Keratinocyte (primary cell): ENCODE data around the gene FAU. TPM values are rescaled to one million over a fixed set of nuclear protein-coding genes. Genes with fewer than 3 reads are reported as not detected.

Experiments used
- DNase-seq: peaks from one replicate; pipeline ENCODE4 v3.0.0-alpha.2; 2011; ENCODE audit warnings: low read depth, missing footprints, low spot score
- FAIRE-seq: peaks from 2 replicates; lab custom pipeline; 2011; peaks lifted over from hg19 to GRCh38; lab: Jason Lieb, UNC
- H2AFZ ChIP-seq: 2 replicates; pipeline ENCODE4 v1.6.0; 2012; ENCODE audit warnings: low read length, control low read depth, inconsistent platforms; ENCODE audit not compliant: control insufficient read depth
- H3K27ac ChIP-seq: 2 replicates; pipeline ENCODE4 v1.5.1; 2011; ENCODE audit warnings: low read length; ENCODE audit not compliant: control insufficient read depth, insufficient read depth
- H3K27me3 ChIP-seq: 3 replicates; pipeline ENCODE4 v1.6.0; 2011; ENCODE audit warnings: low read length; ENCODE audit not compliant: control insufficient read depth, insufficient read depth; ENCODE audit errors: extremely low read depth
- H3K36me3 ChIP-seq, 2 experiments: 2 replicates in 1 of 2; 3 replicates in 1 of 2; pipeline ENCODE4 v1.5.1; 2011; ENCODE audit warnings: low read length in 2 of 2, mild to moderate bottlenecking in 1 of 2; ENCODE audit not compliant: control insufficient read depth in 2 of 2, insufficient read depth in 2 of 2; ENCODE audit errors: extremely low read depth in 1 of 2
- H3K4me1 ChIP-seq: 3 replicates; pipeline ENCODE4 v1.5.1; 2011; ENCODE audit warnings: low read length; ENCODE audit not compliant: control insufficient read depth, insufficient read depth; ENCODE audit errors: extremely low read depth
- H3K4me2 ChIP-seq: 3 replicates; pipeline ENCODE4 v1.6.0; 2011; ENCODE audit warnings: low read depth, low read length; ENCODE audit not compliant: control insufficient read depth, insufficient read depth; ENCODE audit errors: extremely low read depth
- H3K4me3 ChIP-seq, 3 experiments: fragments of 200-600 bp in 1 of 3; sonication (generic) in 1 of 3; 2 replicates in 2 of 3; 3 replicates in 1 of 3; pipeline ENCODE4 v1.5.1; 2011 to 2016; ENCODE audit warnings: low read length in 3 of 3, mild to moderate bottlenecking in 3 of 3, control low read depth in 2 of 3, inconsistent platforms in 1 of 3, low read depth in 1 of 3, mixed read lengths in 1 of 3, mixed run types in 1 of 3, moderate library complexity in 1 of 3; ENCODE audit not compliant: control insufficient read depth in 2 of 3, insufficient read depth in 2 of 3; ENCODE audit errors: extremely low read depth in 1 of 3
- H3K79me2 ChIP-seq: 2 replicates; pipeline ENCODE4 v1.6.0; 2012; ENCODE audit warnings: low read length; ENCODE audit not compliant: control insufficient read depth, insufficient read depth
- H3K9ac ChIP-seq: 3 replicates; pipeline ENCODE4 v1.6.0; 2011; ENCODE audit warnings: low read length; ENCODE audit not compliant: control insufficient read depth, insufficient read depth; ENCODE audit errors: extremely low read depth
- H3K9me1 ChIP-seq: 3 replicates; pipeline ENCODE4 v1.6.0; 2011; ENCODE audit warnings: low read length; ENCODE audit not compliant: control insufficient read depth, insufficient read depth; ENCODE audit errors: extremely low read depth
- H3K9me3 ChIP-seq: 2 replicates; pipeline ENCODE4 v1.5.1; 2012; ENCODE audit warnings: low read depth, low read length; ENCODE audit not compliant: control insufficient read depth
- H4K20me1 ChIP-seq: 3 replicates; pipeline ENCODE4 v1.6.0; 2011; ENCODE audit warnings: low read length; ENCODE audit not compliant: control insufficient read depth, insufficient read depth; ENCODE audit errors: extremely low read depth
- EZH2 ChIP-seq: IDR thresholded peaks from one replicate; pipeline ENCODE4 v1.6.1; 2012; ENCODE audit warnings: inconsistent platforms, mild to moderate bottlenecking, low read length, moderate library complexity
- dilution Hi-C: fragments of 300-500 bp; cut with MboI; formaldehyde crosslinking; loops from one replicate; pipeline ENCODE4 v1.7.0; 2020; ENCODE audit warnings: low sequenced_read_pairs; ENCODE audit not compliant: extremely low pct_ligation_motif_present
- polyA plus RNA-seq, 5 experiments: library from polyadenylated mRNA; depleted of rRNA in 3 of 5; stranded (reverse) in 3 of 5; stranded (forward) in 1 of 5; unstranded in 1 of 5; fragments of >200 nt; gene quantifications; 1 replicate in 1 of 5; 2 replicates in 3 of 5; 3 replicates in 1 of 5; pipeline versions ENCODE4 v1.2.1 to v1.2.3, GENCODE V29; 2011 to 2012; ENCODE audit warnings: missing spikeins in 2 of 5, low read depth in 1 of 5, low replicate concordance in 1 of 5
- TF ChIP-seq, protein P1 (sequence below), 3 experiments: IDR thresholded peaks in 1 of 3; conservative IDR thresholded peaks in 1 of 3; optimal IDR thresholded peaks in 1 of 3; 2 replicates in 2 of 3; 3 replicates in 1 of 3; pipeline versions ENCODE3 to v1.5.1; 2011; ENCODE audit warnings: low read length in 3 of 3, mild to moderate bottlenecking in 3 of 3, moderate library complexity in 2 of 3, control low read depth in 1 of 3, inconsistent platforms in 1 of 3; ENCODE audit not compliant: insufficient read depth in 2 of 3; ENCODE audit errors: extremely low read depth in 1 of 3

FAU gene
- polyA plus RNA-seq, 1 donor (not counting 4 experiments of a cell fraction or from before 2014, with no cell fraction given), result 452 TPM

DNA sequence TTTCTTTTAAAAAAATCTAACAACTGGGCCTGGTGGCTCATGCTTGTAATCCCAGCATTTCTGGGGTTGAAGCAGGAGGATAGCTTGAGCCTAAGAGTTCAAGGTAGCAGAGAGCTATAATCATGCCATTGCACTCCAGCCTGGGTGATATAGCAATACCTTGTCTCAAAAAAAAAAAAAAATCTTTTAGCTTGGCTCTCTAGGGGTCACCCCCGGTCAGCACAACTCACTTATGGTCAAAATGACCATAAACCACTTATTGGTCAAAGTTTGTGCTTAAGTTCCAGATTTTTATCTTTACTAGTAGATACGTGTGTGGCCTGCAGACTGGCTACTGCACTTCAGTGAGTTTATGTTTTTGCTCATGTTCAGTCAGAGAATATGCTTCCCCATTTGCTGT, 41.8 kb upstream of the FAU start:
- no peak overlapping the region for H3K27ac ChIP-seq
- no peak overlapping the region for H3K4me2 ChIP-seq
- no peaks in the 10 kb centered on the region for H3K4me1 ChIP-seq
- no peaks in the 10 kb centered on the region for H3K27me3 ChIP-seq
- no peak overlapping the region for H3K9ac ChIP-seq
- DNase-seq (no peak), FAIRE-seq (no peak)
- H4K20me1 ChIP-seq, result no peaks in the 10 kb centered on the region
- no peak overlapping the region for H3K4me3 ChIP-seq
- no peaks in the 10 kb centered on the region for H3K36me3 ChIP-seq
- H3K9me3 ChIP-seq, result no peaks in the 10 kb centered on the region
- no peak overlapping the region for H2AFZ ChIP-seq
- no peaks in the 10 kb centered on the region for H3K9me1 ChIP-seq
- TF ChIP-seq, protein P1, sequence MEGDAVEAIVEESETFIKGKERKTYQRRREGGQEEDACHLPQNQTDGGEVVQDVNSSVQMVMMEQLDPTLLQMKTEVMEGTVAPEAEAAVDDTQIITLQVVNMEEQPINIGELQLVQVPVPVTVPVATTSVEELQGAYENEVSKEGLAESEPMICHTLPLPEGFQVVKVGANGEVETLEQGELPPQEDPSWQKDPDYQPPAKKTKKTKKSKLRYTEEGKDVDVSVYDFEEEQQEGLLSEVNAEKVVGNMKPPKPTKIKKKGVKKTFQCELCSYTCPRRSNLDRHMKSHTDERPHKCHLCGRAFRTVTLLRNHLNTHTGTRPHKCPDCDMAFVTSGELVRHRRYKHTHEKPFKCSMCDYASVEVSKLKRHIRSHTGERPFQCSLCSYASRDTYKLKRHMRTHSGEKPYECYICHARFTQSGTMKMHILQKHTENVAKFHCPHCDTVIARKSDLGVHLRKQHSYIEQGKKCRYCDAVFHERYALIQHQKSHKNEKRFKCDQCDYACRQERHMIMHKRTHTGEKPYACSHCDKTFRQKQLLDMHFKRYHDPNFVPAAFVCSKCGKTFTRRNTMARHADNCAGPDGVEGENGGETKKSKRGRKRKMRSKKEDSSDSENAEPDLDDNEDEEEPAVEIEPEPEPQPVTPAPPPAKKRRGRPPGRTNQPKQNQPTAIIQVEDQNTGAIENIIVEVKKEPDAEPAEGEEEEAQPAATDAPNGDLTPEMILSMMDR (optimal IDR thresholded peaks at IDR 0.05 in 1 of 3, IDR thresholded peaks at IDR 0.05 in 1 of 3, conservative IDR thresholded peaks at IDR 0.05 in 1 of 3; ENCODE audit: extremely low read depth in 1 of 3, insufficient read depth in 2 of 3, low read length in 3 of 3), result no peak
- no peak for TF ChIP-seq EZH2
- H3K79me2 ChIP-seq, result no peaks in the 10 kb centered on the region
- dilution Hi-C loops, result no loop called here

DNA sequence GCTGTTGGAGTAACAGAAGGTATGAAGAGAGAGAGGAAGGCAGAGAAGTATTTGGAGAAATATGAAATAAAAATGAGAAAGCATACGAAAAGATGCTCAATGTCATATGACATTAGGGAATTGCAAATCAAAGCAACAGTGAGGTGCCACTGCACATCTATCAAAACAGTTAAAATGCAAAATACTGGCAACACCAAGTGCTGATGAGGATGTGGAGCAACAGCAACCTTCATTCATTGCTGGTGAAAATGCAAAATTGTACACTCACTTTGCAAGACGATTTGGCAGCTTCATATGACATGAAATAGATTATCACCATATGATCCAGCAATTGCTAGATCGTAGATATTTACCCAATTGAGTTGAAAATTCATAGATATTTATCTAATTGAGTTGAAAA, 38.7 kb upstream of the FAU start:
- H4K20me1 ChIP-seq, result no peaks in the 10 kb centered on the region
- H3K4me2 ChIP-seq, result no peak overlapping the region
- no peaks in the 10 kb centered on the region for H3K9me1 ChIP-seq
- DNase-seq (no peak), FAIRE-seq (no peak)
- no peak overlapping the region for H3K9ac ChIP-seq
- no peak overlapping the region for H3K27ac ChIP-seq
- H3K9me3 ChIP-seq, result no peaks in the 10 kb centered on the region
- dilution Hi-C loops, result no loop called here
- H3K27me3 ChIP-seq, result no peaks in the 10 kb centered on the region
- no peaks in the 10 kb centered on the region for H3K4me1 ChIP-seq
- no peak overlapping the region for H2AFZ ChIP-seq
- no peaks in the 10 kb centered on the region for H3K79me2 ChIP-seq
- TF ChIP-seq EZH2, result no peak
- TF ChIP-seq, protein P1 (optimal IDR thresholded peaks at IDR 0.05 in 1 of 3, IDR thresholded peaks at IDR 0.05 in 1 of 3, conservative IDR thresholded peaks at IDR 0.05 in 1 of 3; ENCODE audit: extremely low read depth in 1 of 3, insufficient read depth in 2 of 3, low read length in 3 of 3), result no peak
- no peak overlapping the region for H3K4me3 ChIP-seq
- no peaks in the 10 kb centered on the region for H3K36me3 ChIP-seq
